Measurements from ENCODE around the gene GON4L. TPM values are rescaled to one million over a fixed set of nuclear protein-coding genes. Genes with fewer than 3 reads are reported as not detected.
"Not testable (repeated sequence)": the region's sequence is repeated elsewhere in the genome, so short reads cannot be mapped to it uniquely, and the experiment has no call there.

The GON4L gene
- polyA plus RNA-seq, 1 of the 3 experiments (the other 2 are of a cell fraction): 16.5 TPM

GRCh38 chr1:155747586-155747985, 109.4 kb downstream of the GON4L start:
- H3K9me3 ChIP-seq; H3K9me2 ChIP-seq; H3K9ac ChIP-seq; H3K27ac ChIP-seq (ENCODE audit: low read depth in 2 of 2, low read length in 1 of 2); H3K27me3 ChIP-seq (ENCODE audit: insufficient read depth); H3K79me2 ChIP-seq (ENCODE audit: insufficient read depth); H3K4me3 ChIP-seq (ENCODE audit: low read depth in 2 of 2, low read length in 1 of 2); H3K4me1 ChIP-seq (ENCODE audit: control insufficient read depth in 1 of 2, insufficient read depth in 2 of 2, low read depth in 1 of 2, low read length in 1 of 2); POLR2A ChIA-PET; DNase-seq; H3K4me2 ChIP-seq; H4K20me1 ChIP-seq (ENCODE audit: insufficient read depth); H2AFZ ChIP-seq (ENCODE audit: low read depth): not testable (repeated sequence)
- Histone ChIP-seq H3K36me3 (replicated peaks in 1 of 2; ENCODE audit: control insufficient read depth in 1 of 2, insufficient read depth in 2 of 2, low read length in 1 of 2) (peaks cover 0 to 15% of the 10 kb centered on the region in 2 experiments), H3F3A (replicated peaks; ENCODE audit: insufficient read depth) (peaks cover 21% of the 10 kb centered on the region)
- WGBS (ENCODE audit: low lambda C conversion rate): 96% methylated on average over 11 of the region's 12 CpGs
- CTCF ChIA-PET: interaction anchor here (0.6 kb wide), 1 partner anchor 521 kb away, joined by 4 read pairs; no protein-coding TSS in a partner anchor

DNA sequence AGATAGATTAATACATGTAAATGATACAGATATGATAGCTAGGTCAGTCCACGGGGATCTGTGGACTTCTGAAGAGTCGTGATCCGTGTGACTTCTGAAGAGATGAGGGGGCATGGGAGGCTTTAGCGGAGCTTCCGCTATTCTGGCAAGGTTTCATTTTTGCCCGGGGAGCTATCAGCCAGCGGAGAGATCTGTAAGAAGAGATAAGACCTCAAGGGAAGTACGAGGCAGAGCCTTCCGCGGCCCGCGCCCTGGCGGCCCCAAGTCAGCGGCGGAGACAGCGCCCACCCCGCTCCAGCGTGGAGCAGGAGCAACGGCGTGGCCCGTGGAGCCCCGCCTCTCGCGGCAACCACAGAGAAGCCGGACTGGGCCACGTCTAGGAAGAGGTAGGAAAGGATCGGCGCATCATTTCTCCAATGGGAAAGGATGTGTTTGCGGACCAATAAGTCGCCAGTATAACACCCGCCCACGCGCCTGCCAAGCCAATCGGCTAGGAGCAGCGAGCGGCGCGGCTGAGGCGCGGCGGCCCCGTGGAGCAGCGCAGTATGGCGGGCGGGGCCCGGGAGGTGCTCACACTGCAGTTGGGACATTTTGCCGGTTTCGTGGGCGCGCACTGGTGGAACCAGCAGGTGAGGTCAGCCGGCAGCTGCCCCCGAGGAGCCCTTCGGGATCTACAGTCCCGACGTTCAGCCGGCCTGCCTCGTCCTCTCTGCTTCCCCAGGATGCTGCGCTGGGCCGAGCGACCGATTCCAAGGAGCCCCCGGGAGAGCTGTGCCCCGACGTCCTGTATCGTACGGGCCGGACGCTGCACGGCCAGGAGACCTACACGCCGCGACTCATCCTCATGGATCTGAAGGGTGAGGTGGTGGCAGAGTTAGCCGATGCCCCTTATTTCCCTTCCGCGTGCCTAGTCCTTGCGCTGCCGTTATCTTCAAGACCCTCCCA, 111.5 kb downstream of the GON4L start:
- TF ChIP-seq GATA2 (CRISPR knock-in tag; IDR thresholded peaks at IDR 0.05): peak; percentile 50
- peak; percentile 96 for TF ChIP-seq MXI1 (IDR thresholded peaks at IDR 0.05; ENCODE audit: low read depth, low read length)
- TF ChIP-seq, protein P1, sequence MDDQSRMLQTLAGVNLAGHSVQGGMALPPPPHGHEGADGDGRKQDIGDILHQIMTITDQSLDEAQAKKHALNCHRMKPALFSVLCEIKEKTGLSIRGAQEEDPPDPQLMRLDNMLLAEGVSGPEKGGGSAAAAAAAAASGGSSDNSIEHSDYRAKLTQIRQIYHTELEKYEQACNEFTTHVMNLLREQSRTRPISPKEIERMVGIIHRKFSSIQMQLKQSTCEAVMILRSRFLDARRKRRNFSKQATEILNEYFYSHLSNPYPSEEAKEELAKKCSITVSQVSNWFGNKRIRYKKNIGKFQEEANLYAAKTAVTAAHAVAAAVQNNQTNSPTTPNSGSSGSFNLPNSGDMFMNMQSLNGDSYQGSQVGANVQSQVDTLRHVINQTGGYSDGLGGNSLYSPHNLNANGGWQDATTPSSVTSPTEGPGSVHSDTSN (IDR thresholded peaks at IDR 0.05): peak; percentile 71; the same call in 1 of the 2 replicates
- peak; percentile 71; the same call in 1 of the 2 replicates for TF ChIP-seq SIN3A (IDR thresholded peaks at IDR 0.05; ENCODE audit: borderline replicate concordance, low read depth, low read length)
- TF ChIP-seq MAX (IDR thresholded peaks at IDR 0.05; ENCODE audit: low read depth): peak; percentile 86
- TF ChIP-seq POLR2AphosphoS5 (IDR thresholded peaks at IDR 0.05; ENCODE audit: low read depth, low read length): peak; percentile 74
- H3K4me1 ChIP-seq (ENCODE audit: control insufficient read depth in 1 of 2, insufficient read depth in 2 of 2, low read depth in 1 of 2, low read length in 1 of 2); H3K9me2 ChIP-seq; H3K36me3 ChIP-seq (replicated peaks in 1 of 2; ENCODE audit: control insufficient read depth in 1 of 2, insufficient read depth in 2 of 2, low read length in 1 of 2); H3K9me3 ChIP-seq; POLR2A ChIA-PET; H4K20me1 ChIP-seq (ENCODE audit: insufficient read depth); H3K27me3 ChIP-seq (ENCODE audit: insufficient read depth); H3K79me2 ChIP-seq (ENCODE audit: insufficient read depth): not testable (repeated sequence)
- Histone ChIP-seq H3K4me2 (peak overlapping the region; percentile 83), H3K4me3 (ENCODE audit: low read depth in 2 of 2, low read length in 1 of 2) (peak overlapping the region; percentile 59 to 75), H2AFZ (ENCODE audit: low read depth) (peak overlapping the region; percentile 93), H3F3A (replicated peaks; ENCODE audit: insufficient read depth) (peaks cover 27% of the 10 kb centered on the region), H3K9ac (peak overlapping the region; percentile 80), H3K27ac (ENCODE audit: low read depth in 2 of 2, low read length in 1 of 2) (peak overlapping the region; percentile 65 to 69)
- CTCF ChIA-PET: interaction anchor here (0.9 to 3.3 kb wide), 2 partner anchors 12 to 16 kb away, joined by 3 to 12 read pairs; no protein-coding TSS in a partner anchor
- WGBS (ENCODE audit: low lambda C conversion rate): 1% methylated on average over 26 of the region's 77 CpGs
- DNase-seq: peak; percentile 85

DNA sequence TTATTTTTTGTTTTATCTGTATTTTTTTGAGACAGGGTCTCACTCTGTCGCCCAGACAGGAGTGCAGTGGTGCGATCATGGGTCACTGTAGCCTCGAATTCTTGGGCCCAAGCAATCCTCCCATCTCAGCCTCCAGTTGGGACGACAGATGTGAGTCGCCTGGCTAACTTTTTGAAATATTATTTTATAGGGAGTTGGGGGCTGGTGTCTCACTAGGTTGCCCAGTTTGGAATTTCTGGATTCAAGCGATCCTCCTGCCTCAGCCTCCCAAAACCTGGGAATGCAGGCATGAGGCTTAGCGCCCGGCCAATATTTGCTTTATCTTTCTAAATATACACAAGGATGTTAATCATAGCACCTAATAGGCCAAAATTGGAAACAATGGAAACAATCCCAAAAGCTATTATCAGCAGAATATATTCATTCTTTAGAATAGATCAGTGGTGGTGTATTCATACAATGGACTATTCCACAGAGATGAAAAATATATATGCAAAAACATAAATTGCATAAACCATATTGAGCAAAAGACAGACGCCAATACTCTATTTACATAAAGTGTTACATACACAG, 112.2 kb downstream of the GON4L start:
- DNase-seq: no peak
- no peaks in the 10 kb centered on the region for H3K27me3 ChIP-seq (ENCODE audit: insufficient read depth)
- peaks cover 27% of the 10 kb centered on the region for H3F3A ChIP-seq (replicated peaks; ENCODE audit: insufficient read depth)
- H3K36me3 ChIP-seq (replicated peaks in 1 of 2; ENCODE audit: control insufficient read depth in 1 of 2, insufficient read depth in 2 of 2, low read length in 1 of 2): peaks cover 0 to 7% of the 10 kb centered on the region in 2 experiments
- POLR2A ChIA-PET: no interaction called here
- no peaks in the 10 kb centered on the region for H3K4me1 ChIP-seq (ENCODE audit: control insufficient read depth in 1 of 2, insufficient read depth in 2 of 2, low read depth in 1 of 2, low read length in 1 of 2)
- no peaks in the 10 kb centered on the region for H3K9me3 ChIP-seq
- H2AFZ ChIP-seq (ENCODE audit: low read depth): peak overlapping the region; percentile 93
- WGBS (ENCODE audit: low lambda C conversion rate): 85% methylated on average over 9 of the region's 9 CpGs
- CTCF ChIA-PET: interaction anchor here (0.8 to 3.3 kb wide), 6 partner anchors 11 to 322 kb away, joined by 3 to 12 read pairs (median 3); no protein-coding TSS in a partner anchor
- H3K4me2 ChIP-seq: peak overlapping the region; percentile 83
- H4K20me1 ChIP-seq (ENCODE audit: insufficient read depth): no peaks in the 10 kb centered on the region
- no peaks in the 10 kb centered on the region for H3K9me2 ChIP-seq
- peak overlapping the region; percentile 65 to 69 for H3K27ac ChIP-seq (ENCODE audit: low read depth in 2 of 2, low read length in 1 of 2)
- H3K4me3 ChIP-seq (ENCODE audit: low read depth in 2 of 2, low read length in 1 of 2): peak overlapping the region; percentile 59 to 75
- peak overlapping the region; percentile 80 for H3K9ac ChIP-seq
- H3K79me2 ChIP-seq (ENCODE audit: insufficient read depth): no peaks in the 10 kb centered on the region
- TF ChIP-seq FOXJ3 (CRISPR knock-in tag; IDR thresholded peaks at IDR 0.05): no peak
- TF ChIP-seq GATA2 (CRISPR knock-in tag; IDR thresholded peaks at IDR 0.05): no peak
- TF ChIP-seq, protein P1 (IDR thresholded peaks at IDR 0.05): no peak
- TF ChIP-seq, protein P2, sequence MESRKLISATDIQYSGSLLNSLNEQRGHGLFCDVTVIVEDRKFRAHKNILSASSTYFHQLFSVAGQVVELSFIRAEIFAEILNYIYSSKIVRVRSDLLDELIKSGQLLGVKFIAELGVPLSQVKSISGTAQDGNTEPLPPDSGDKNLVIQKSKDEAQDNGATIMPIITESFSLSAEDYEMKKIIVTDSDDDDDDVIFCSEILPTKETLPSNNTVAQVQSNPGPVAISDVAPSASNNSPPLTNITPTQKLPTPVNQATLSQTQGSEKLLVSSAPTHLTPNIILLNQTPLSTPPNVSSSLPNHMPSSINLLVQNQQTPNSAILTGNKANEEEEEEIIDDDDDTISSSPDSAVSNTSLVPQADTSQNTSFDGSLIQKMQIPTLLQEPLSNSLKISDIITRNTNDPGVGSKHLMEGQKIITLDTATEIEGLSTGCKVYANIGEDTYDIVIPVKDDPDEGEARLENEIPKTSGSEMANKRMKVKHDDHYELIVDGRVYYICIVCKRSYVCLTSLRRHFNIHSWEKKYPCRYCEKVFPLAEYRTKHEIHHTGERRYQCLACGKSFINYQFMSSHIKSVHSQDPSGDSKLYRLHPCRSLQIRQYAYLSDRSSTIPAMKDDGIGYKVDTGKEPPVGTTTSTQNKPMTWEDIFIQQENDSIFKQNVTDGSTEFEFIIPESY (IDR thresholded peaks at IDR 0.05; ENCODE audit: borderline replicate concordance, low read depth): no peak
- no peak for TF ChIP-seq USF2 (IDR thresholded peaks at IDR 0.05; ENCODE audit: borderline replicate concordance, low read depth, low read length)
- no peak for TF ChIP-seq EZH2phosphoT487 (IDR thresholded peaks at IDR 0.05; ENCODE audit: borderline replicate concordance, low read depth)
- no peak for TF ChIP-seq RXRA (IDR thresholded peaks at IDR 0.05; ENCODE audit: borderline replicate concordance, low read depth)
- no peak for TF ChIP-seq TEAD4 (IDR thresholded peaks at IDR 0.05; ENCODE audit: borderline replicate concordance, insufficient read depth)
